ENCODE results near the gene LRRK1.
A peak's percentile ranks its signal among the peaks of the same experiment; 100 is the strongest.

Gene LRRK1

DNA sequence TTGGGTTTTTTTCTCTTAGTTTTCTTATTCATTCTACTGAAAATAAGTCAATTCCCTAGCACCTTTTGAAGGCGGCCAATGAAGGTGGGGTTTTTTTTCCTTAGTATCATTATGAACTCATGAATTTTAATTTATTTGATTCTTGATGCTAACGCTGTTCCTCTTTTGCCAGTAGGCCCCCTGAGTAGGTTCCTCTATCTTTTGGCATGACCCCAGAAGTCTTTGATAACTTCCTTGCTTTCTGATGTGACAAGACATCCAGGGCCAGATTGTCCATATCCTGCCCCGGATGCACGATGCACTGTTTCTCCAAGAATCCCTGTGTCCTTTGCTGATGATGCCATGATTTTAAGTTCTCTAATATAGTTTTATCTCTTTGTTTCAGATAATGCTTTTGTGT is 20.6 kb downstream of the LRRK1 start:
- no peak for DNase-seq (ENCODE audit: low read depth)

- no peak for DNase-seq (ENCODE audit: low read depth)
These were observed 21.7 kb downstream of the LRRK1 start for GRCh38 chr15:100940767-100941379.

GRCh38 chr15:100941536-100941935 is 22.4 kb downstream of the LRRK1 start:
- DNase-seq (ENCODE audit: low read depth) = no peak

DNA sequence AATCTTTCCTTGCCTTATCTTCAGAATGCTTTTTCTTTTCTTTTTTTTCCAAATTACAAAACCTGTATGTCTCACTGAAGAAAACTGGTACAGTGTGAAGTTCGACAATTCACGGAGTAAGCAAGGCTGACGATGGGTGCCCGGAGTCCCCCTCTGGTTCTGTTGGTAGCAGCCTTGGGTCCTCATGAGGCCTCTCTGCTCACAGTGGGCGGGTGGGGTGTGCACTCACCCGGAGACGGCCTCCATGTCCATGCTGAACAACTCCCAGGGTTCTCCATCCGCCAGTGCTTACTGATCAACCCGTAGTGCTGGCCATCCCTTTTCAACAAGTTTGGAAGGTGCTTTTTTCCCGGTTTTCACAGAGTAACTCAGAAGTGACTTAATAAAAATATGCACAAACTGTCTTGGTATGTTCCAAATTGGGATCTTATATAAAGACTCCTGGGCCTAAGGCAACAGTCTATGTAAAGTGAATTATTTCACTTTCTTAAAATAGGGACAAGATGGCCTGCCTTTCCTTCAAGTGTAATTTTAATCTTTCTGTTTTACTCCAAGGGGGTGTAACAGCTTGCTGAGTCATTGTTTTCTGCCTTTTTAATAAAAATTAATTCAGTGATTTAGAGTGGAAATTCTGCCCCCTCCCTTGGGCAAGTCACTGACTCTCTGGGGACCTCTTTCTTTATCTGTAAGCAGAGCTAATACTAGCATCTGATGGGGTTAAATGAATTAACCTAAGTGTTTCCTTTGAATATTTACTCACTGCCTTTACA is 23.7 kb downstream of the LRRK1 start:
- DNase-seq (ENCODE audit: low read depth) = no peak

DNA sequence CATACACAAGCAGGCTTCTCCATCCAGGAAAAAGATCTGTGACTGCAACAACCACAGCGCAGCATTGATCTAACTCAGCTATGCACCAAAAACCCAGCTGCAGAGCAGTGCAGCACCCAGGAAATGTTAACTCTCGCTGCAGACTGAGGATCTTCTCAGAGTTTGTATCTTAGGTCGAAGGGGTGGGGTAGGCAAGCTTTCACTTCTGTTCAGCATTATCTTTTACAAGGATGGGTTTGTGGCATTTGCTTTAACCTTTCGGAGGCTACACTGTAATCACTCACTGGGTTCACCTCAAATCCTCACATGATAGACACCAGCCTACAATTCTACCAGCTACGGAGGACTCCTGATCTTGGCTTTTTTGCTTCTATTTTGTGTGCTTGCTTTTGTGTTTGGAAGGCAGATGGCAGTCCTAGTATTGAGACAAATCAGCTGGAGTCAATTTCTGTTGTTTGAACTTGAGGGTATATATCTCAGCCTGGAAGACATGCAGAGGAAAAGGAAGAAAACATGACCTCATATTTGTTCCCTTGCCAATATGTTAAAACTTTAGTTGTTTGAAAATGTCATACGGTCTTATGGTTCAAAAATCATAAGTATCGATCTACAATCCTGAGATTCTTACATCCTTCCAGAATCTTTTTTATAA is 25.2 kb downstream of the LRRK1 start:
- peak; percentile 18 for DNase-seq (ENCODE audit: low read depth)

DNA sequence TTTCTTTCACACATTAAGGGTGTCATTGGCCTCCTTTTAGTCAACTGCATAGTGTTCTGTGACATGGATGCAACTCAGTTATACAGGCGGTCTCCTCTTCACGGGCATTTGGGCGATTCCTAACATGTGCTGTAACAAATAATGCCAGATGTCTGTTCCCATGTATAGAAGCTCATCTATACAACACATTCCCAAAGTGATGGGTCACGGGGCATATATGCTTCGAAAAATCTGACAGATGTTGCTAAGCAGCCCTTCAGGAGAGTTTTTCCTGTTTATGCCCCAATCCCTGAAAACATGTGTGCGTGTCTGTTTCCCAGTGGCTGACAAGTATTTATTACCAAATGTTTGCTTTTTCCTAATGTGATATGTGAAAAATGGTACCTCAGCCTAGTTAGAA is 25.8 kb downstream of the LRRK1 start:
- DNase-seq (ENCODE audit: low read depth) = no peak

DNA sequence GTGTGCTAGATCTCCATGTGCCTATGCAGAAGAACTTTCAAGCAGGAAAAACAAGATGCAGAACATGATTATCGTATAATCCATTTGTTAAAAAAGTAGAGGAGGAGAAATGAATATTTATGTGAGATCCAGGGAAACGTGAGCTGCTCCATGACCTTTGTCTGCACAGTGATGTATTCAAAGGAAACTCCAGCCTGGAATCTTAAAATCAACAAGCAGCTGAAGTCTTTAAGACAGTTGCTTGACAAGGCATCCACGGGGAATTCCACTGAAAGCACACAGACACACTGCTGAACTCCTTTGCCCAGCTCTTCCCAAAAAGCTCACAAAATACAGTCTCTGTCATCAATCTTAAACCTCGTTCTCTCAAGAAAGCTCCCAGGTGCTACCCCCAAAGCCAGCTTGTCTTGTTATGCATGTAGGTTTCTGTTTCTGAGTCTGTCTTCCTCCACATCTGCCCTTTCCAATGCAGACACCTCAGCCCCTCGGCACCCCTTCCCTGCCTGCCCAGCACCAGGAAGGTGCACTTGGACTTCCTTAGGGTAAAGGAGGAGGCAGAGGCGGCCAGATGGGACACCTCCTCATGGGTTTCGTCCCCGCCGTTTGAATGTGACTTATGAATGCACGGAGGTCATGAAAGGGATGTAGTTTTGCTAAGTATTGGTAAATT is 28.7 kb downstream of the LRRK1 start:
- DNase-seq (ENCODE audit: low read depth) = no peak

DNA sequence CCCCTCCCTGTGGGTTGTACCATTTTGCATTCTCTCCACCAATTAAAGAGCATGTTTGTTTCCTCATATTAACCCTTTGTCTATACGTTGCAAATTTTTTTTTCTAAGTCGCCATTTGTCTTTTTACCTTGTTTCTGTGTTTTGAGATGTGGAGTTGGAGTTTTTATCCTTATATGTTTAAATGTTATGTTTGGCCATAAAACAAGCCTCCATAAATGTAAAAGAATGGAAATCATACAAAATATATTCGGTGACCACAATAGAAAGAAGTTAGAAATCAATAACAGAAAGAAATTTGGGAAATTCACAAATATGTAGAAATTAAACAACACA is 29.2 kb downstream of the LRRK1 start:
- no peak for DNase-seq (ENCODE audit: low read depth)

GRCh38 chr15:100949691-100950090 is 30.5 kb downstream of the LRRK1 start:
- DNase-seq (ENCODE audit: low read depth) = no peak

DNA sequence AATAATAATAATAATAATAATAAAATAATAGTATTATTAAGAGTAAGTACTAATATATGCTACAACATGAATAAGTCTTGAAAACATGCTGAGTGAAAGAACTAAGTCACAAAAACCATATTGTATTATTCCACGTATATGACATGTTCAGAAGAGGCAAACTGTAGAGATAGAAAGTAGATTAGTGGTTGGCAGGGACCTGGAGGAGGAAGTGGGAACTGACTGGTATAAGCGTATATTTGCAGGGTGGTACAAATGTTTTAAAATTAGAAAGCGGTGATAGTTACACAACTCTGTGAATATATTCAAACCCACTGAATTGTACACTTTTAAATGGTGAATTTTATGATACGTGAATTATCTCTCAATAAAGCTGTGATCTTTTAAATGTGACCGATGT is 32.8 kb downstream of the LRRK1 start:
- DNase-seq (ENCODE audit: low read depth) = no peak

DNA sequence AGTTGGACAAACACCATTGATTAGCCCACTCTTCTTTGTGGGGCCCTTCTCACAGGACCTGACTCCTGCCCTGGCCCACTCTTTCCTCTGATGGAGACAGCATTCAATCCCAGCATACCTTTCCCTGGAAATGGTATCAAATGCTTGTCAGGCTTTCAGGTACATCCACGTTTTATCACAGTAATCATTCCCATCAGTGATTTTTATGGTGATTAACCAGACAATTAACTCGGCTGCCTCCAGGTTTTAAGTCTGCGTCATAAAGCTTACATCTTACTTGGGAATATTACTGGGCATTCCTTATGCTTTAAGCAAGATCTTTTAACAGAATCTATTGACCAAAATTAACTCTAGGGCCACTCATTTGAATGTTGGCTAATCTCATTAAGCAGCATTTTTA is 33.4 kb downstream of the LRRK1 start:
- DNase-seq (ENCODE audit: low read depth) = no peak

DNA sequence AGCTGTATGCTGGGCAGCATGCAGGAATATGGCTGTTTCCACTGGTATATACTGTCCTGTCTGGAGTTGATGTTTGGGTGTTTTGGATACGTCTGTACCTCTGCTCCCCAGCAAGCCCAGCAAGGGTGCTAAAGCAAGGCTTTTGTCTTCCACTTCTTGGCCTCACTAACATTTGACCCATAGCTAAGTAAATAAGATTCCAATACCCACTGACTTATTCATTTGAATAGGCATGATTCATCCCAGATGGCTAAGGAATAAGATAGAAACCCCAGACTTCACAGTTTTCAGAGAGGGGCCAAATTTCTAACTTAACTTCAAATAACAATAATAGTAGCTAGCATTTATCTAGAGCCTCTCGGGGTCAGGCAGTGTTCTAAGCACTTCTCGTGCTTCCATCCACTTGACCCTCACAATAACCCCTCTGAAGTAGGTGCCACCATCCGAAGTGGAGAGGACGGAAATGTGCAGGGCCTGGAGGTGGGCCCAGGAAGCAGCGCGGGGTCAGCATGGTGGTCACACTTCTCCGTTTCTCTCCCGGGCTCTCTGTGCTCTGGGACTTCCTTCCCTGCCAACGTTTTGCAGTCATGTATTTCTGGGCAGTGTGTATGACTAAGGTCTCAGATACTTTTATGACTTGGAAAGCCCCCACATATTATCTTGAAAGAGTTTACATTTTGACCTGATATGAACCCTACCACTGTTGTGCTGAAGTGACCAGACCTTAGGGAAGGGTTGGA is 39.3 kb downstream of the LRRK1 start:
- peak; percentile 43 for DNase-seq (ENCODE audit: low read depth)

GRCh38 chr15:100959066-100960050 is 40.2 kb downstream of the LRRK1 start:
- DNase-seq (ENCODE audit: low read depth) = no peak

DNA sequence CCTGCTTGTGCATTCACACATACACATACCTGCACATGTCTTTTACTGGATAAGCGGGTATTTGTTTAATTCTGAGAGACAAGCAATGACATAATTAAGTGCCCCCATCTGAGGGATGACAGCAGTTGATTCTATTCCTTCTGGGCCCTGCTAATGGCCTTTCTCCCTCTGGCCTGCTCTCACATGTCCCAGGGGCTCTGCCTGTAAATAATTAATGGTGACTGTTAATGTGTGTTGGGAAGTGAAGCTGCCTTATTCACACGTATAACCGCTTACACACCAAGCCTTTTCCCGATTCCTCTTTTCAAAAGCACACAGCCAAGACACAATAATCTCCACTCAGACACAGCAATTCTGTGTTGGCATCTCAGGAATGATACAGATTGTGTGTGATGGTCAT is 47.8 kb downstream of the LRRK1 start:
- DNase-seq (ENCODE audit: low read depth) = no peak

DNA sequence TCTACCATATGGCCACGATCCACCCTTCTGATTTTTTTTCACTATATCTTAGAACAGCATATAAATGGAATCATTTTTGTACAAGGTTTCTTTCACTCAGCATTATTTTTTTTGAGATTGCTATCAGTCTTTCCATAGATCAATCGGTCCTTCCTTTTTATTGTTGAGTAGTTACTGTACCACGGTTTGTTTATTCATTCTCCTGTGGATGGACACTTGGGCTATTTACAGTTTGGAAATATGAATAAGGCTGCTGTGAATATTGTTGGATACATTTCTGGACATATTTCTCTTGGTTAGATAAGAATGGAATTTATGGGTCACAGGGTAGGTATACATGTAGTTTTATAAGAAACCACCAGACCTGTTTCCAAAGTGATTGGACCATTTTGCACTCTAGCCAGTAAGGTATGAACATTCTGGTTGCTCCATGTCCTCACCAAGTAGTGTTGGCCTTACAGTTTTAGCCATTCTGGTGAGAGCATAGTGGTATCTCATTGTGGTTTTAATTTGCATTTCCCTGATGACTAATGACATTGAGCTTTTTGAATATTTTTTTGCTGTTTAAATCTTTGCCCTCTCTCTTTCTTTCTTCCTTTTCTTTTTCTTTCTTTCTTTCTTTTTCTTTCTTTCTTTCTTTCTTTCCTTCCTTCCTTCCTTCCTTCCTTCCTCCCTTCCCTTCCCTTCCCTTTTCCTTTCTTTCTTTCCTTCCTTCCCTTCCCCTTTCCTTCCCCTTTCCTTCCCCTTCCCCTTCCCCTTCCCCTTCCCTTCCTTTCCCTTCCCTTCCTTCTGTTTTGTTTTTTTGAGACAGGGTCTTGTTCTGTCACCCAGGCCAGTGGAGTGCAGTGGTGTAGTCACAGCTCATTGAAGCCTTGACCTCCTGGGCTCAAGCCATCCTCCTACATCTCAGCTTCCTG is 49.2 kb downstream of the LRRK1 start:
- no peak for DNase-seq (ENCODE audit: low read depth)

- no peak for DNase-seq (ENCODE audit: low read depth)
These were observed 53.8 kb downstream of the LRRK1 start for GRCh38 chr15:100972975-100973350.

- DNase-seq (ENCODE audit: low read depth) = no peak
These were observed 54.4 kb downstream of the LRRK1 start for GRCh38 chr15:100973351-100974111.

- no peak for DNase-seq (ENCODE audit: low read depth)
These were observed 55.9 kb downstream of the LRRK1 start for GRCh38 chr15:100975043-100975442.

- no peak for DNase-seq (ENCODE audit: low read depth)
These were observed 61.4 kb downstream of the LRRK1 start for GRCh38 chr15:100980410-100981046.
